ENCODE data around the gene NQO2.

- no peak for TF ChIP-seq CTCF (IDR thresholded peaks at IDR 0.05)
- TF ChIP-seq POLR2A (IDR thresholded peaks at IDR 0.05): no peak
Observed at GRCh38 chr6:2967936-2968335, 31.8 kb upstream of the NQO2 start.
